GM12892 (cell line): ENCODE data around the gene UGT1A10.

ENCODE experiments used
- POLR2A ChIP-seq: IDR thresholded peaks from 2 replicates; pipeline ENCODE4 v1.6.1; 2011; ENCODE audit warnings: low read depth, low read length, control low read depth
- POLR2AphosphoS5 ChIP-seq: IDR thresholded peaks from 2 replicates; pipeline ENCODE4 v1.6.1; 2011; ENCODE audit warnings: low read depth, low read length, control low read depth
- TAF1 ChIP-seq: IDR thresholded peaks from 2 replicates; pipeline ENCODE4 v1.6.1; 2011; ENCODE audit warnings: low read depth, mild to moderate bottlenecking, control low read depth, low read length, borderline replicate concordance

DNA sequence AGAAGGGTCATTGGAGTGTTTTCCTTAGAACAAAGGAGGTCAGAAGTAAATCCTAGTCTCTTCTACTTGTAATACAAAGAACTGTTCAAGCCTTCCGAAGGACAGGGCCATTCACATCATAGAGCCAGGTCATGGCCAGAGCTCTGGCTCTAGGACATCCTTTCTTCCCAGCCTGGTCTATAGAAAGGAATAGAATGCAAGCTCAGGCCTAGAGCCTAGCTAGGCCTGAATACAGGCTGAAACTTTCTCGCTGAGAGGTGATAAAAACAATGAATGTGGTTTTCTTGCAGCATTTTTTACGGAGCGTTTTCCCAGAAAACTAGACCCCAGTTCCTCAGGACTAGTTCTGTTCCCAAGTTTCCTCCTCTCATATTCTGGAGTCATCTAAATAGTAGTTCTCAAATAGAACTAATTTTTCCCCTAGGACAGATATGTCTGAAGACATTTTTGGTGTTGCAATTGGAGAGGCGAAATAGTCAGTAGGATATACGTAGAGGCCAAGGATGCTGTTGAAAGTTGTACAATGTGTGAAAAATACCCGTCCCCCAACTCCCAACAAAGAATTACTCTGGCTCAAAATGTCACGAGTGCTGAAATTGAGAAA lies 63.3 kb downstream of the UGT1A10 start:
- TF ChIP-seq POLR2A (no peak), POLR2AphosphoS5 (no peak), TAF1 (no peak)
